Smooth muscle cell (in vitro differentiated cells): ENCODE measurements around the gene SIPA1L2. TPM values are rescaled to one million over a fixed set of nuclear protein-coding genes. Genes with fewer than 3 reads are reported as not detected.

Source experiments
- DNase-seq: peaks from one replicate; lab custom pipeline; 2025; ENCODE audit not compliant: unreplicated experiment; lab: John Stamatoyannopoulos, UW
- H2AFZ ChIP-seq: fragments of 200-600 bp; sonication (generic); 2 replicates; pipeline ENCODE4 v1.6.0; 2016; ENCODE audit warnings: antibody characterized with exemption, low read depth, mild to moderate bottlenecking
- H3F3A ChIP-seq: fragments of 200-600 bp; sonication (generic); 2 replicates; pipeline ENCODE4 v1.6.0; 2017; ENCODE audit warnings: antibody characterized with exemption, low read depth
- H3K27ac ChIP-seq: fragments of 200-600 bp; sonication (generic); 2 replicates; pipeline ENCODE4 v1.5.1; 2016; ENCODE audit warnings: low read depth, mild to moderate bottlenecking
- H3K27me3 ChIP-seq: fragments of 200-600 bp; sonication (generic); 2 replicates; pipeline ENCODE4 v1.6.1; 2016; ENCODE audit warnings: low read depth, mild to moderate bottlenecking
- H3K36me3 ChIP-seq: fragments of 200-600 bp; sonication (generic); 2 replicates; pipeline ENCODE4 v1.5.1; 2016; ENCODE audit warnings: low read depth
- H3K4me1 ChIP-seq: fragments of 200-600 bp; sonication (generic); 2 replicates; pipeline ENCODE4 v1.5.1; 2016; ENCODE audit warnings: low read depth
- H3K4me2 ChIP-seq: fragments of 200-600 bp; sonication (generic); 2 replicates; pipeline ENCODE4 v1.6.0; 2016; ENCODE audit warnings: mild to moderate bottlenecking
- H3K4me3 ChIP-seq: fragments of 200-600 bp; sonication (generic); 2 replicates; pipeline ENCODE4 v1.5.1; 2016; ENCODE audit warnings: mild to moderate bottlenecking
- H3K79me2 ChIP-seq: fragments of 200-600 bp; sonication (generic); 2 replicates; pipeline ENCODE4 v1.6.0; 2016; ENCODE audit warnings: low read depth, mild to moderate bottlenecking
- H3K9ac ChIP-seq: fragments of 200-600 bp; sonication (generic); 2 replicates; pipeline ENCODE4 v1.6.0; 2016; ENCODE audit warnings: low read depth
- H3K9me3 ChIP-seq: fragments of 200-600 bp; sonication (generic); replicated peaks from 2 replicates; pipeline ENCODE4 v1.5.1; 2016; ENCODE audit warnings: low read depth
- H4K20me1 ChIP-seq: fragments of 200-600 bp; sonication (generic); 2 replicates; pipeline ENCODE4 v1.6.0; 2016; ENCODE audit warnings: low read depth
- CTCF ChIP-seq: fragments of 200-600 bp; sonication (generic); IDR thresholded peaks from 2 replicates; pipeline ENCODE4 v1.5.1; 2017; ENCODE audit warnings: borderline replicate concordance, mild to moderate bottlenecking, antibody characterized with exemption; ENCODE audit not compliant: insufficient read depth, poor library complexity, severe bottlenecking
- WGBS: methylation state at CpG from one replicate; pipeline ENCODE4 v1.1.7; 2016; ENCODE audit warnings: low lambda C conversion rate; 5-methylcytosine and 5-hydroxymethylcytosine counted together
- polyA plus RNA-seq: library from polyadenylated mRNA; unstranded; fragments of >200 nt; fragmentation: Nextera tagmentation; extraction: Ambion mirVana; gene quantifications from 2 replicates; pipeline ENCODE4 v1.2.1, GENCODE V29; 2016
- total RNA-seq: library from RNA; depleted of rRNA; stranded (reverse); fragments of >200 nt; gene quantifications from 2 replicates; pipeline ENCODE4 v1.2.3, GENCODE V29; 2014

SIPA1L2 gene
- total and polyA plus RNA-seq, 2 experiments from 2014 or later, result 18.9 to 37.0 TPM

DNA sequence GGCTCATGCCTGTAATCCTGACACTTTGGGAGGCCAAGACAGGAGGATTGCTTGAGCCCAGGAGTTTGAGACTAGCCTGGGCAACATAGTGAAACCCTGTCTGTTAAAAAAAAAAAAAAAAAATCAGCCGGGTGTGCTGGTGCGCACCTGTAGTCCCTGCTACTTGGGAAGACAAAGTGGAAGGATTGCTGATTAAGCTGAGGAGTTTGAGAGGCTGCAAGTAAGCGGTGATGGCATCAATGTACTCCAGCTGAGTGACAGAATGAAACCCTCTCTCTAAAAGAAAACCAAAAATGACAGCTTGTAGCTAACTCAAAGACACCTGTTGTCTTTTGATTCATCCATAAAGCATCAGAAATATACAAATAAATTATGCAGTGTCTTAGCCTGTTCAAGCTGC lies 31.8 kb downstream of the SIPA1L2 start:
- DNase-seq, result no peak
- H3K9me3 ChIP-seq, result no peaks in the 10 kb centered on the region
- no peak overlapping the region for H3K4me2 ChIP-seq
- H3F3A ChIP-seq, result peaks cover 9% of the 10 kb centered on the region
- peaks cover 96% of the 10 kb centered on the region for H3K79me2 ChIP-seq
- H2AFZ ChIP-seq, result no peak overlapping the region
- H3K27me3 ChIP-seq, result no peaks in the 10 kb centered on the region
- H3K36me3 ChIP-seq, result no peaks in the 10 kb centered on the region
- no peak overlapping the region for H3K4me3 ChIP-seq
- no peak overlapping the region for H3K27ac ChIP-seq
- peaks cover 34% of the 10 kb centered on the region for H3K4me1 ChIP-seq
- H3K9ac ChIP-seq, result no peak overlapping the region
- peaks cover 41% of the 10 kb centered on the region for H4K20me1 ChIP-seq
- WGBS, result 100% methylated on average over 3 of the region's 3 CpGs
- no peak for TF ChIP-seq CTCF

GRCh38 chr1:232597721-232598120 lies 32.2 kb downstream of the SIPA1L2 start:
- Histone ChIP-seq H3K9me3 (no peaks in the 10 kb centered on the region), H3K36me3 (no peaks in the 10 kb centered on the region), H2AFZ (no peak overlapping the region), H3F3A (peaks cover 9% of the 10 kb centered on the region), H3K4me1 (peaks cover 36% of the 10 kb centered on the region), H3K4me2 (no peak overlapping the region), H3K27ac (no peak overlapping the region), H3K4me3 (no peak overlapping the region), H4K20me1 (peaks cover 37% of the 10 kb centered on the region), H3K27me3 (no peaks in the 10 kb centered on the region), H3K79me2 (peaks cover 96% of the 10 kb centered on the region), H3K9ac (no peak overlapping the region)
- WGBS, result 97% methylated on average over 2 of the region's 2 CpGs
- TF ChIP-seq CTCF, result no peak
- DNase-seq, result no peak

GRCh38 chr1:232596666-232597303 lies 33.1 kb downstream of the SIPA1L2 start:
- Histone ChIP-seq H3K4me2 (peak overlapping the region; percentile 6), H3K79me2 (peaks cover 96% of the 10 kb centered on the region), H3K4me1 (peaks cover 40% of the 10 kb centered on the region)

More at GRCh38 chr1:232596666-232597303, 33.1 kb downstream of the SIPA1L2 start:
- no peaks in the 10 kb centered on the region for H3K9me3 ChIP-seq
- no peak for TF ChIP-seq CTCF
- no peak overlapping the region for H3K9ac ChIP-seq
- H3K4me3 ChIP-seq, result no peak overlapping the region
- H3K27ac ChIP-seq, result no peak overlapping the region
- H4K20me1 ChIP-seq, result peaks cover 28% of the 10 kb centered on the region
- WGBS, result 64% methylated on average over 8 of the region's 8 CpGs
- no peak overlapping the region for H2AFZ ChIP-seq
- DNase-seq, result no peak
- no peaks in the 10 kb centered on the region for H3K27me3 ChIP-seq
- H3K36me3 ChIP-seq, result no peaks in the 10 kb centered on the region
- H3F3A ChIP-seq, result peaks cover 7% of the 10 kb centered on the region
